Measurements from ENCODE around the gene ARHGAP21. TPM values are rescaled to one million over a fixed set of nuclear protein-coding genes. Genes with fewer than 3 reads are reported as not detected.

Gene ARHGAP21
- total RNA-seq, 1 experiment from 2014 or later: 45.8 TPM

- ATAC-seq: no peak
- no peaks in the 10 kb centered on the region for H3K27me3 ChIP-seq (ENCODE audit: control insufficient read depth, insufficient read depth, low read length)
- no peak overlapping the region for H3K27ac ChIP-seq (ENCODE audit: low read length)
- intact Hi-C loops (cut with micrococcal nuclease; ENCODE audit: unreplicated experiment): no loop called here
- no TSS peak for BruUV-seq (replicated peaks)
- H3K9me3 ChIP-seq (ENCODE audit: control insufficient read depth, insufficient read depth, low read depth, low read length): no peaks in the 10 kb centered on the region
- H3K4me1 ChIP-seq (ENCODE audit: control insufficient read depth, insufficient read depth, low read length): peaks cover 13% of the 10 kb centered on the region
- no peaks in the 10 kb centered on the region for H3K36me3 ChIP-seq (ENCODE audit: control insufficient read depth, insufficient read depth, low read length)
- ChIA-PET POLR2A (no interaction called here), CTCF (no interaction called here)
- no peak for DNase-seq (ENCODE audit: low read depth, low spot score)
- H3K4me3 ChIP-seq (ENCODE audit: low read depth in 2 of 2, low read length in 2 of 2): no peak overlapping the region
- in situ Hi-C loops (cut with HindIII; ENCODE audit: low pct_unique_long_range_greater_than_20kb, low sequenced_read_pairs): no loop called here
- no peak for TF ChIP-seq SIN3A (IDR thresholded peaks at IDR 0.05; ENCODE audit: borderline replicate concordance, insufficient read depth, low read depth, low read length)
Measured at GRCh38 chr10:24703700-24704099, 20.0 kb downstream of the ARHGAP21 start.

DNA sequence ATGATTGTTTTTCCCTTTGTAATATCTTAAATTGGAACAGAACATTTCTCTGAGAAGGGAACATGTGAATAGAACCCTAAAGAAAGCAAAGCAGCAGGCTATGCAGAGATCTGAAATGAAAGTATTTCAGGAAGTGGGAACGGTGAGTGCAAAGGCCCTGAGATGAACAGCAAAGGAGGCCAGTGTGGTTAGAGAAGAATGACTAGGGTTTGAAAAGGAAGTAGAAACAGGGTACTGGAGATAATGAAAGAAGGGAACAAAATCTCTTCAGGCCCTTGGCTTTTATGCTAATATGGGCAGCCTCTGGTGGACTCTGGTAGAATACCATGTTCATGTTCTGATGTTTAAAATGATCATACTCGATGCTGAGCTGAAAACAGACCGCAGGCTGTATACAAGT, 22.2 kb downstream of the ARHGAP21 start:
- ChIA-PET CTCF (no interaction called here), POLR2A (no interaction called here)
- ATAC-seq (no peak), DNase-seq (ENCODE audit: low read depth, low spot score) (no peak)
- intact Hi-C loops (cut with micrococcal nuclease; ENCODE audit: unreplicated experiment): no loop called here
- Histone ChIP-seq H3K27me3 (ENCODE audit: control insufficient read depth, insufficient read depth, low read length) (no peaks in the 10 kb centered on the region), H3K4me1 (ENCODE audit: control insufficient read depth, insufficient read depth, low read length) (no peaks in the 10 kb centered on the region), H3K9me3 (ENCODE audit: control insufficient read depth, insufficient read depth, low read depth, low read length) (no peaks in the 10 kb centered on the region), H3K27ac (ENCODE audit: low read length) (no peak overlapping the region), H3K4me3 (ENCODE audit: low read depth in 2 of 2, low read length in 2 of 2) (no peak overlapping the region), H3K36me3 (ENCODE audit: control insufficient read depth, insufficient read depth, low read length) (no peaks in the 10 kb centered on the region)
- no TSS peak for BruUV-seq (replicated peaks)
- in situ Hi-C loops (cut with HindIII; ENCODE audit: low pct_unique_long_range_greater_than_20kb, low sequenced_read_pairs): no loop called here
- TF ChIP-seq TCF7L2 (IDR thresholded peaks at IDR 0.05; ENCODE audit: low read depth, low read length): no peak
- no peak for TF ChIP-seq POLR2AphosphoS5 (IDR thresholded peaks at IDR 0.05; ENCODE audit: low read depth, low read length)
- TF ChIP-seq SIN3A (IDR thresholded peaks at IDR 0.05; ENCODE audit: borderline replicate concordance, insufficient read depth, low read depth, low read length): no peak
- no peak for TF ChIP-seq CTCF (IDR thresholded peaks at IDR 0.05)
- TF ChIP-seq, protein P1, sequence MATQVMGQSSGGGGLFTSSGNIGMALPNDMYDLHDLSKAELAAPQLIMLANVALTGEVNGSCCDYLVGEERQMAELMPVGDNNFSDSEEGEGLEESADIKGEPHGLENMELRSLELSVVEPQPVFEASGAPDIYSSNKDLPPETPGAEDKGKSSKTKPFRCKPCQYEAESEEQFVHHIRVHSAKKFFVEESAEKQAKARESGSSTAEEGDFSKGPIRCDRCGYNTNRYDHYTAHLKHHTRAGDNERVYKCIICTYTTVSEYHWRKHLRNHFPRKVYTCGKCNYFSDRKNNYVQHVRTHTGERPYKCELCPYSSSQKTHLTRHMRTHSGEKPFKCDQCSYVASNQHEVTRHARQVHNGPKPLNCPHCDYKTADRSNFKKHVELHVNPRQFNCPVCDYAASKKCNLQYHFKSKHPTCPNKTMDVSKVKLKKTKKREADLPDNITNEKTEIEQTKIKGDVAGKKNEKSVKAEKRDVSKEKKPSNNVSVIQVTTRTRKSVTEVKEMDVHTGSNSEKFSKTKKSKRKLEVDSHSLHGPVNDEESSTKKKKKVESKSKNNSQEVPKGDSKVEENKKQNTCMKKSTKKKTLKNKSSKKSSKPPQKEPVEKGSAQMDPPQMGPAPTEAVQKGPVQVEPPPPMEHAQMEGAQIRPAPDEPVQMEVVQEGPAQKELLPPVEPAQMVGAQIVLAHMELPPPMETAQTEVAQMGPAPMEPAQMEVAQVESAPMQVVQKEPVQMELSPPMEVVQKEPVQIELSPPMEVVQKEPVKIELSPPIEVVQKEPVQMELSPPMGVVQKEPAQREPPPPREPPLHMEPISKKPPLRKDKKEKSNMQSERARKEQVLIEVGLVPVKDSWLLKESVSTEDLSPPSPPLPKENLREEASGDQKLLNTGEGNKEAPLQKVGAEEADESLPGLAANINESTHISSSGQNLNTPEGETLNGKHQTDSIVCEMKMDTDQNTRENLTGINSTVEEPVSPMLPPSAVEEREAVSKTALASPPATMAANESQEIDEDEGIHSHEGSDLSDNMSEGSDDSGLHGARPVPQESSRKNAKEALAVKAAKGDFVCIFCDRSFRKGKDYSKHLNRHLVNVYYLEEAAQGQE (IDR thresholded peaks at IDR 0.05; ENCODE audit: insufficient read depth in 1 of 2, low read depth in 2 of 2, low read length in 1 of 2): no peak

DNA sequence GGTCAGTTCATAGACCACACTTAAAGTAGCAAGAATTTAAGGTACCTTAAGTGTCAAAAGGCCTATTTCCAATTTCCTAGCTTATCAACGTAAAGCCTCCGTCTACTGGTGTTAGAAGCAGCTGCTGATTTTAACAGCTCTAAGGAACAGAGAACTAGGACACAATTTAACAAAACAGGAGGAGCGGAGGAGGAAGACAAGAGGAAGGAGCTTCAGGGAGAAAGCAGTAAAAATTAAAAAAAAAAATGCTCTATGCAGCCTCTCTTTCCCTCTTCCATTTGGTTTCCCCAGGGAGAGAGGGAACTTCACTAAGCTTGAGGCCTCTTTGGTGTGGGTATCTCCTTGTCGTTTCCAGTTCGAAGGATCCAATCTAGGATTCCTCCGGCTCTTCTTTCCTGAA, 22.7 kb downstream of the ARHGAP21 start:
- Histone ChIP-seq H3K9me3 (ENCODE audit: control insufficient read depth, insufficient read depth, low read depth, low read length) (no peaks in the 10 kb centered on the region), H3K27ac (ENCODE audit: low read length) (no peak overlapping the region), H3K4me1 (ENCODE audit: control insufficient read depth, insufficient read depth, low read length) (no peaks in the 10 kb centered on the region), H3K4me3 (ENCODE audit: low read depth in 2 of 2, low read length in 2 of 2) (no peak overlapping the region), H3K27me3 (ENCODE audit: control insufficient read depth, insufficient read depth, low read length) (no peaks in the 10 kb centered on the region), H3K36me3 (ENCODE audit: control insufficient read depth, insufficient read depth, low read length) (no peaks in the 10 kb centered on the region)
- no peak for DNase-seq (ENCODE audit: low read depth, low spot score)
- CTCF ChIA-PET: no interaction called here
- BruUV-seq (replicated peaks): no TSS peak
- ATAC-seq: no peak
- POLR2A ChIA-PET: no interaction called here
- intact Hi-C loops (cut with micrococcal nuclease; ENCODE audit: unreplicated experiment) (no loop called here), in situ Hi-C loops (cut with HindIII; ENCODE audit: low pct_unique_long_range_greater_than_20kb, low sequenced_read_pairs) (no loop called here)
- TF ChIP-seq CTCF (IDR thresholded peaks at IDR 0.05) (no peak), SIN3A (IDR thresholded peaks at IDR 0.05; ENCODE audit: borderline replicate concordance, insufficient read depth, low read depth, low read length) (no peak), POLR2AphosphoS5 (IDR thresholded peaks at IDR 0.05; ENCODE audit: low read depth, low read length) (no peak), TCF7L2 (IDR thresholded peaks at IDR 0.05; ENCODE audit: low read depth, low read length) (no peak)
- TF ChIP-seq, protein P1 (IDR thresholded peaks at IDR 0.05; ENCODE audit: insufficient read depth in 1 of 2, low read depth in 2 of 2, low read length in 1 of 2): no peak
